Stimulated activated CD8-positive, alpha-beta memory T cell treated with anti-CD3 and anti-CD28 coated beads, Interleukin-12 subunit alpha, Interleukin-12 subunit beta, amount 100 ng/mL, for 4 hours (primary cell): Measurements from ENCODE around the gene ANO9.

Source experiments
- DNase-seq: peaks from one replicate; pipeline ENCODE4 v3.0.0-alpha.2; 2020; ENCODE audit warnings: low read depth

Gene ANO9

GRCh38 chr11:369336-370018, 72.3 kb downstream of the ANO9 start, which contains the start of gene B4GALNT4:
B4GALNT4 (plus strand) TSS chr11:369499; CDS start chr11:369804, 305 bp downstream.
- no peak for DNase-seq

GRCh38 chr11:368414-369335, 73.1 kb downstream of the ANO9 start:
- DNase-seq: no peak

DNA sequence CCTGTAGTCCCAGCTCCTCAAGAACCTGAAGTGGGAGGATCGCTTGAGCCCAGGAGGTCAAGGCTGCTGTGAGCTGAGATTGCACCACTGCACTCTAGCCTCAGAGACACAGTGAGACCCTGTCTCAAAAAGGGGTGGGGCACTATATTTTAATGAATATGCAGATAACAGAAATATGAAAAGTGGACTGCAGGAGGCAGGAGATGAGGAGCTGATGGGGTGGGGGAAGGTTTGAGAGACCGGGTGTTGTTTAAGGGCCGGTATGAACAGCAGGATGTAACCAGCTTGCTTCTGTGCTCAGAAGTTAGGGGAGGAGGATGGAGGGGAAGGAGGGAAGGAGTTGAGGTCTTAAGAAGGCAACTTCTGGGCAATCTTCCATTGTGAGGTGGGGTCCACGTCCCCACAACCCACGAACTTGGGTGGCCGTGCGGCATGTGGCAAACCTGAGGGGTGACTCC, 73.8 kb downstream of the ANO9 start:
- DNase-seq: no peak
